ENCODE data around the gene CDADC1.

The CDADC1 gene

DNA sequence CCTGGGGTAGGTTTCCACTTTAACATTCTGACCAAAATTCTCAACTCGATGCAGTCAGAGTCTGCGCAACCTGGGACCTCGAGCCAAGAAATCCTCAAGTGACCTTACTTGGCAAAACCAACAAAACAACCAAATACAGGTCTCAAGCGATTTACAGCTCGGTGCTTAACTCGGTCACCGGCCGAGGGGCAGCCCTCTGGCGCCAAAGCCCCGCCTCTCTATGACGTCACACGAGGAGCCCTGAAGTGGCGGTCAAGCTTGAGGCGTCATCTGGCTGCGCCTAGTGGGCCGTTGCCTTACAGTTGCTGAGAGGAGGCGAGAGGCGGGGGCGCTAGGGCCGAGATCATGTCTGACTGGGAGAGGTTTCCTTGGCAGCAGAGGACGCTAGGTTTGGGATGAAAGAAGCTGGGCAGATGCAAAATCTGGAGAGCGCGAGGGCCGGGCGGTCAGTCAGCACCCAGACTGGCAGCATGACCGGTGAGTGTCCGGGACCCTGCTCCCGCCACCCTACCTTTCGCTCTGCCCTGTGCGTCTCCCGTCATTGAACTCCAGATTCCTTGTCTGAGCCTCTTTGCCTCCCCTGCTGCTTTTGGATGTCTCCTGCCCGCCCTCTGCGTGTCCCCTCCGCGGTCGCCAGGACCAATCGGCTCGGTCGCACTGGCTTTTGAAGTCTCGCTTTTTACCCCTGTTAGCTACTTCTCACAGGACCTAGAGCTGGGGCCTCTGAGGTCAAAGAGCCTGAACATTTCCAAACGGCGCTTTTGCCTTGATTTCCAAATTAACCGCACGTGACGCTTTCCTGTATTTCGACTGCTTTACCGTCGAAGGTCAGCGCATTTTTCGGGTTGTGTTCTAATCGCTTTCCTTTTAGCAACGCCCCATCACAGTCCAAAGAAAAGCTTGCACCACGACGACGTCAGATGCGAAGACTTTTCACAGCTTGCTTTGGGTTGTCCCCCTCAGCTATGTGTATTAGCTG is at the start of gene CDADC1:
Gene CDADC1 (plus strand): TSS at position 283 of the 979 bp plus-strand sequence. CDS start 113 bp downstream, at position 396.
- TF ChIP-seq EZH2 (IDR thresholded peaks at IDR 0.05) (no peak), POLR2AphosphoS5 (IDR thresholded peaks at IDR 0.05; ENCODE audit: borderline replicate concordance, low read depth, low read length) (peak; percentile 93), FOXP2 (optimal IDR thresholded peaks at IDR 0.05; ENCODE audit: control extremely low read depth, extremely low read length, insufficient read depth) (no peak)
- Histone ChIP-seq H3K9ac (ENCODE audit: insufficient read length) (peak within 1 kb of the TSS; percentile 91), H3K9me3 (ENCODE audit: low read depth, low read length) (no peaks in the 10 kb centered on the region), H3K36me3 (ENCODE audit: insufficient read depth, low read length) (no peaks in the 10 kb centered on the region), H3K4me3 (peak within 1 kb of the TSS; percentile 100), H3K27ac (no peak within 1 kb of the TSS; the same call in 1 of the 2 replicates)
- DNase-seq (ENCODE audit: low read depth, low spot score) = no peak

DNA sequence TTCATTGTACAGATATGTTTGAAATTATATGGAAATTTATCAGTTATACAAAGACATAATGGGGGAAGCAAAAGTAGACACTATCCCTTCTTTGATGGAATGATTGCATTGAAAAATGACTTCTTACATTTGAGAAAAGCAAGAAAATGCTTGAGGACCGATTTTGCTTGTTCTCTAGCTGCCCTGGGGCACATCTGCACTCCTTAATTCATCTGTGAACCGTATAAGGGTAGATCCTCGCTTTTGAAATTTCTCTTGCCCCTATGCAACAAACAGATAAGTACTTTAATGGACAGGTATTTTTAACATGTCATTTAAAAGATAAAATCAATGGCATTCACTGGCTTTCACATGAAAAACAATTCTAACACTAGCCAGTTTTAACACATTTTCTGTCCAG is 41.1 kb upstream of the CDADC1 start:
- no peak for DNase-seq (ENCODE audit: low read depth, low spot score)
- Histone ChIP-seq H3K9me3 (ENCODE audit: low read depth, low read length) (no peaks in the 10 kb centered on the region), H3K4me3 (no peak overlapping the region), H3K9ac (ENCODE audit: insufficient read length) (no peak overlapping the region), H3K27ac (no peak overlapping the region), H3K36me3 (ENCODE audit: insufficient read depth, low read length) (peaks cover 38% of the 10 kb centered on the region)
- TF ChIP-seq EZH2 (IDR thresholded peaks at IDR 0.05) (no peak), POLR2AphosphoS5 (IDR thresholded peaks at IDR 0.05; ENCODE audit: borderline replicate concordance, low read depth, low read length) (no peak), FOXP2 (optimal IDR thresholded peaks at IDR 0.05; ENCODE audit: control extremely low read depth, extremely low read length, insufficient read depth) (no peak)

DNA sequence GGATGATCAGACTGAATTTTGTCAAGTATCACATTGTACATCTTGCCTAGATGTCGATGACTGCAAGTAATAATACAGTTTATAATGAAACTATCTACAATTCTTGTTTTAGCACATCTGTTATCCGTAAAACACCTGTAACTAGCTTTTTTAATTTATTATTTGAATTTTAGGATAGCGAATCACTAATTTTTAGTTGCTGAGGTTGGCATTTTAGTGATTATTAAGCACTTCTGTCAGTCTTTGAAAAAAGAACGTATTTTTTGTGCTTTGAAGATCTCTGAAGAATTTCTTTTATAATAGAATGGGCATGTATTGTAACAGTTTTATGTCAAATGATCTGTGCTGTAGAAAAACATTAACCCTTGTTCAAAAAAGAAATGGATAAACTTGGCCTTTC is 39.1 kb upstream of the CDADC1 start:
- TF ChIP-seq FOXP2 (optimal IDR thresholded peaks at IDR 0.05; ENCODE audit: control extremely low read depth, extremely low read length, insufficient read depth) (no peak), EZH2 (IDR thresholded peaks at IDR 0.05) (no peak), POLR2AphosphoS5 (IDR thresholded peaks at IDR 0.05; ENCODE audit: borderline replicate concordance, low read depth, low read length) (no peak)
- no peaks in the 10 kb centered on the region for H3K9me3 ChIP-seq (ENCODE audit: low read depth, low read length)
- no peak for DNase-seq (ENCODE audit: low read depth, low spot score)
- H3K27ac ChIP-seq = no peak overlapping the region
- peaks cover 24% of the 10 kb centered on the region; the same call in 1 of the 2 replicates for H3K36me3 ChIP-seq (ENCODE audit: insufficient read depth, low read length)
- H3K9ac ChIP-seq (ENCODE audit: insufficient read length) = no peak overlapping the region
- H3K4me3 ChIP-seq = no peak overlapping the region

DNA sequence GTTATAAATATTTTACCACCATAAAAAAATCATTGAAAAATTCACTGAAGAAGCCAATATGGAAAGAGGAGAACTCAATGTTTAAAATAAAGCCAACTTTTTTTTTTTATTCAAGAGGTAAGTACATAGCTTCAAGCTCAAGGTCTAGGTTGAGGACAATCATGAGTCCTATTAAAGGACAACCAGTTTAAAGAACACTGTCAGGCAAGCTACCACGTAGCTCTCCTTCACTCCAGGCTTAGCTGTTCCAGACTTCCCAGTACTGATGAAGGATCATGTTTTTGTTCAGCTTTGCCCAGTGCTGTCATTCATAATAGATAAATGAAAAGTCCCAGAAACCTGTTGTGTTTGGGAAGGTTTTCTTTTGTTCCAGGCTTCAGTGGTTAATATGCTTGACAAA is 37.6 kb upstream of the CDADC1 start:
- peaks cover 17% of the 10 kb centered on the region; the same call in 1 of the 2 replicates for H3K36me3 ChIP-seq (ENCODE audit: insufficient read depth, low read length)
- no peak for TF ChIP-seq POLR2AphosphoS5 (IDR thresholded peaks at IDR 0.05; ENCODE audit: borderline replicate concordance, low read depth, low read length)
- no peak for TF ChIP-seq FOXP2 (optimal IDR thresholded peaks at IDR 0.05; ENCODE audit: control extremely low read depth, extremely low read length, insufficient read depth)
- TF ChIP-seq EZH2 (IDR thresholded peaks at IDR 0.05) = no peak
- no peaks in the 10 kb centered on the region for H3K9me3 ChIP-seq (ENCODE audit: low read depth, low read length)
- no peak for DNase-seq (ENCODE audit: low read depth, low spot score)
- H3K9ac ChIP-seq (ENCODE audit: insufficient read length) = no peak overlapping the region
- H3K27ac ChIP-seq = no peak overlapping the region
- no peak overlapping the region for H3K4me3 ChIP-seq

DNA sequence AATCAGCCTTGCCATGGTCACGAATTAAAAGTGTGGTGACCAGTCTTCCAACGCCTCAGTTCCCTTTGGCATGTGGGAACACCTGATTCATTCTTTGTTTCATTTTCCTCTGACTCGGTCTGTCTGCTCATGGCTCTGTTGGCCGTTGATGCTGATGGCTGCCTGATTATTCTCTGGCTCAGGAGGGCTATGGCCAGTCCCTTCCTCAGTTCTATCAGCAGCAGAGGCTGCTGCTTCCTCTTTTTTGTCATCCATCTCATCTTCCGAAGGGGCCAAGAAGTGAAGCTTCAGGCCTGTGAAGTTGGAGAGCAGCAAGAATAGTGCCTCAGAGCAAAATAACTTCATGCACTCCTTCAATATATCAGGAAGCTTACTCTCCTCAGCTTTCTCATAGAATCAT is 37.1 kb upstream of the CDADC1 start:
- peaks cover 13% of the 10 kb centered on the region; the same call in 1 of the 2 replicates for H3K36me3 ChIP-seq (ENCODE audit: insufficient read depth, low read length)
- TF ChIP-seq POLR2AphosphoS5 (IDR thresholded peaks at IDR 0.05; ENCODE audit: borderline replicate concordance, low read depth, low read length) (no peak), EZH2 (IDR thresholded peaks at IDR 0.05) (no peak), FOXP2 (optimal IDR thresholded peaks at IDR 0.05; ENCODE audit: control extremely low read depth, extremely low read length, insufficient read depth) (no peak)
- H3K9me3 ChIP-seq (ENCODE audit: low read depth, low read length) = no peaks in the 10 kb centered on the region
- H3K4me3 ChIP-seq = no peak overlapping the region
- DNase-seq (ENCODE audit: low read depth, low spot score) = no peak
- H3K27ac ChIP-seq = no peak overlapping the region
- H3K9ac ChIP-seq (ENCODE audit: insufficient read length) = no peak overlapping the region

DNA sequence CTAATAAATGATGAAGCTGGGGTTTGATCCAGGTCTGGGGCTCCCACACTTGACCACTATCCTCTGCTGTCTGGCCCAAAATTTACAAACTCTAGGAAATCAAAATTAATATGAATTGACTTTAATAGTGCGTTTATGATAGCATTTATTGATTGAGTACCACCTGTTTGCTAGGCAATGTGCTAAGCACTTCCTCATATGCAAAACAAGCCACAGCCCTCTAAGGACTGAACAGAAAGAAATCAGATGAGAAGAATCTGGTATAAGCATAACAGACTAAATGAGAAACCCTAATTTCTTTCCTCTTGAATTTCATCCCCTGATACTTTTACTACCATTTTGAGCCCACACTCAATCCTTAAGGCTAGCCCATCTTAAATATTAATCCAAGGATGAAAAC is 34.2 kb upstream of the CDADC1 start:
- H3K9ac ChIP-seq (ENCODE audit: insufficient read length) = no peak overlapping the region

DNA sequence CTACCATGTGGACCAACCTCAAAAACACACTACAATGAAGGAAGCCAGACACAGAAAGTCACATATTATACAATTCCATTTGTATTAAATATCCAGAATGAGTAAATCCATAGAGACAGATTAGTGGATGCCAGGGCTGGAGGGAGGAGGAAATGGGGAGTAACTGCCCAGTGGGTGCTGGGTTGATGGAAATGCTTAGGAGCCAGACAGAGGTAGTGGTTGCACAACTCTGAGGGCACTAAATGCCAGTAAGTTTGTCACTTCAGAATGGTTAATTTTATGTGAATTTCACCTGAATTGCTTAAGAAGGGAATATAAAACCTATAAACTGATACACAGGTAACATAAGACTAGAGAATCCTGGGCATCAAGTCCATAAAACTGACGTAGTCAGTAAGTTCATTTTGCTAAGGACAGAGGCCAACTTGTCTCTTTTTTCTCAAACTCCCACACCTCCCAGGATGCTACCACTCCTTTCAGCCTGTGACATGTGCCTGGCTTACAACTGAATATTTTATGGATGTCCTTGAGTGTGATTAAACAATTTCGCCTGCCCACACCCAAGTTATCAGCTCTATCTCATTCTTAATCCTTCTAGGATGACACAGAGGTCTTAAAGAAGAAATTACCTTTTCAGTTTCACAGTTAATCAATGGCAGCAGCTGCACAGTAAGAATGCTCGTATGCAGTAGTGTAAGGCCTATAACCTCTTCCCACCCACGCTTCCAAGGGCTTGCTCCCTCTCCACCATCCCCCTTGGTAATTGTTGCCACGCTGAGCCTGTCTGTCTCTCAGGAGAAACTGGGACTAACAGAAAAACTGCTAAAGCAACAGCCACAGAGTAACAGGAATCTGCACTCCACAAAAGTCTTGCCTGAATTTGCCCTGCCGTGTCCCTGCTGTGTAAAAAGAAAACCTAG is 33.5 kb upstream of the CDADC1 start:
- no peaks in the 10 kb centered on the region for H3K9me3 ChIP-seq (ENCODE audit: low read depth, low read length)
- no peak overlapping the region for H3K4me3 ChIP-seq
- no peak for DNase-seq (ENCODE audit: low read depth, low spot score)
- H3K27ac ChIP-seq = no peak overlapping the region
- H3K9ac ChIP-seq (ENCODE audit: insufficient read length) = no peak overlapping the region
- no peaks in the 10 kb centered on the region for H3K36me3 ChIP-seq (ENCODE audit: insufficient read depth, low read length)
- TF ChIP-seq FOXP2 (optimal IDR thresholded peaks at IDR 0.05; ENCODE audit: control extremely low read depth, extremely low read length, insufficient read depth) = no peak
- no peak for TF ChIP-seq POLR2AphosphoS5 (IDR thresholded peaks at IDR 0.05; ENCODE audit: borderline replicate concordance, low read depth, low read length)
- no peak for TF ChIP-seq EZH2 (IDR thresholded peaks at IDR 0.05)

More for the DNA sequence above, 34.2 kb upstream of the CDADC1 start:
- no peak for DNase-seq (ENCODE audit: low read depth, low spot score)
- no peak for TF ChIP-seq FOXP2 (optimal IDR thresholded peaks at IDR 0.05; ENCODE audit: control extremely low read depth, extremely low read length, insufficient read depth)
- TF ChIP-seq POLR2AphosphoS5 (IDR thresholded peaks at IDR 0.05; ENCODE audit: borderline replicate concordance, low read depth, low read length) = no peak
- TF ChIP-seq EZH2 (IDR thresholded peaks at IDR 0.05) = no peak
- Histone ChIP-seq H3K27ac (no peak overlapping the region), H3K36me3 (ENCODE audit: insufficient read depth, low read length) (no peaks in the 10 kb centered on the region), H3K4me3 (no peak overlapping the region), H3K9me3 (ENCODE audit: low read depth, low read length) (no peaks in the 10 kb centered on the region)

Measured in SK-N-MC (cell line).